HG02938 (cell line): ENCODE data around the gene SAMD14.

Source experiments
- ATAC-seq: cut with Tn5 transposase; IDR thresholded peaks from one replicate; pipeline ENCODE4 v1.9.1; 2021; ENCODE audit warnings: mild to moderate bottlenecking, moderate library complexity; ENCODE audit not compliant: unreplicated experiment

SAMD14 gene

DNA sequence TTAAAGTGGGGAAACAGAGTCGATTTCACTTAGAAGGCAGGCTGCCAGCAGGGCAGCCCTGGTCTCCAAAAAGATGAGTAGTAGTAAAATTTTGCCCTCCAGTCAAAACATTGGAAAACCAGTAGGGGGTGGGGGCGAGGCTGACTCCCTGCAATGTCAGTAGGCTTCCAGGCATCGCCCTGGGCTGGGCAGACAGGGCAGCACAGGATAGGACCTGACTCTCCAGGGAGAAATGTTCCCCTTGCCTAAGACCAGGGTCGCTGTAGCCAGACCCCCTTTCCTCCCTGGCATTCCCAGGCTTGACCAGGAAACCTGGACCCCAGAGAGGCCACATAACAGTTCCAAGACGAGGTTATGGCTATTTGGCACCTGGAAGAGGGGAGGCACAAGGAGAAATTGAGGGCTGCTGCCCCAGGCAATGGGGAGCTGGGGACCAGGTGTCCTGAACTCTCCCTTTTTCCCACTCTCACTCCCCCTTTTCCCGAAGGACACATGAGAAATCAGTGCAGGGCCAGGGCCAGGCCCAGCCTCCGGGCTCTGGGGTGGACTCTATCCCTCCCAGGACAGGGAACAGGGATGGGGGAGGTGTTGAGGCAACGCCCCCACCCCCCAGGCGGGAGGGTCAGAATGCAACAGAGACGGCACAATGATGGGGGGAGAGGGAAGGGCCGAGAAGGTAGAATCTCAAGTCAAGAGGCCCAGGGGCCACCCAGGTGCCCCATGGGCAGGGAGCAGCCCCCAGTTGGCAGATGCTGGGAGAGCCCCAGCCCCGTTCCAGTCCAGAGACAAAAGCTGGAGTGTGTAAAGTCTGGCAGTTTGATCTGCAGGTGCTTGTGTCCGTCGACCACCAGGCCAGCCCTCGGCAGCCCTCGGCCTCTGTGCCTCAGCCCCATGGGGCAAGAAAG lies 4.5 kb upstream of the SAMD14 start:
- ATAC-seq: no peak

DNA sequence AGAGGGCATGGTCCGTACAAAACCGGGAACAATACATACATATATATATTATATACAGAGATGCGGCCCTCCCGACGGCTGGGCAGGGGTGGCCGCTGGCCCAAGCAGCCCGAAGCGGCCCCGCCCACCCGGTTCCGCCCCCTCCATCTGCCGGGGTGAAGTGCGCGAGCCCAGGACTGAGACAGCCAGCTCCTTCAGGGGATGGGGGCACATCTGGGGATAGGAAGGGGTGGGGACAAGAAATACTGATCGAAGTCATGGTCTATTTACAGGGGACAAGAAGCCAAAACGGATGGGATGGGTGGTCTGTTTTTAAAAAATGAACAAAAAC lies 3.8 kb upstream of the SAMD14 start:
- no peak for ATAC-seq

DNA sequence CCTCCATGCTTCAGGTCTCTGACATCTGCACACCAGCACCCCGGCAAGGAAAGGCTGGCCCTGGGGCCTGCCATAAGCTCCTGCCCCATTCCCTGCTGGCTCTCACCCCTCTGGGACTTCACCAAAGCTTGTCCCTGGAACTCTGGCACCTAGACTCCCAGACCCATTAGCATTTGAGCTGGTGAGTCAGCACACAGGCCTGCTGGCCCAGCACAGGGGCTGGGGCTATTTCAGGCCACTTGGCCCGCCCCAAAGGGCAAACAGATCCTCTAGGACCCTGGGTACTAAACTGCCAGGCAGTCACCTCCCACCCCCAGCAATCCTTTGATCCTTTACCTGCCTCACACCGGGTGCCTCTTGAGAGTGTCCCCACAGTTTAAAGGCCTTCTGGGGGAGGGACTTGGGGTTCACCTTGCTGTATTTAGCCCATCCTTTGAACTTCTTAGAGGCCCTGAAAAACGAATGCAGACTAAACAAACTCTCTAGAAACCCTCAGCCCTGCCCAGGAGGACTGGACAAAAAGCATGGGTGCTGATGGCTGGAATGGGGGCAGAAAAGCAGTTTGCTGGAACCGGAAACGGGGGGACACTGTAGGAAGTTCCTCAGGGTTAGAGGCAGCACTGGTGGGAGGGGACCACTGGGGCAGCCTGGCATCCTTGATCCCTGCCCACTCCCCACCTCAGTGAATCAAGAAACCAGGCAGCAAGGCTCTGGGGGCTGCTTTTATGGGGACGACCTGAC lies 3.2 kb upstream of the SAMD14 start:
- no peak for ATAC-seq

DNA sequence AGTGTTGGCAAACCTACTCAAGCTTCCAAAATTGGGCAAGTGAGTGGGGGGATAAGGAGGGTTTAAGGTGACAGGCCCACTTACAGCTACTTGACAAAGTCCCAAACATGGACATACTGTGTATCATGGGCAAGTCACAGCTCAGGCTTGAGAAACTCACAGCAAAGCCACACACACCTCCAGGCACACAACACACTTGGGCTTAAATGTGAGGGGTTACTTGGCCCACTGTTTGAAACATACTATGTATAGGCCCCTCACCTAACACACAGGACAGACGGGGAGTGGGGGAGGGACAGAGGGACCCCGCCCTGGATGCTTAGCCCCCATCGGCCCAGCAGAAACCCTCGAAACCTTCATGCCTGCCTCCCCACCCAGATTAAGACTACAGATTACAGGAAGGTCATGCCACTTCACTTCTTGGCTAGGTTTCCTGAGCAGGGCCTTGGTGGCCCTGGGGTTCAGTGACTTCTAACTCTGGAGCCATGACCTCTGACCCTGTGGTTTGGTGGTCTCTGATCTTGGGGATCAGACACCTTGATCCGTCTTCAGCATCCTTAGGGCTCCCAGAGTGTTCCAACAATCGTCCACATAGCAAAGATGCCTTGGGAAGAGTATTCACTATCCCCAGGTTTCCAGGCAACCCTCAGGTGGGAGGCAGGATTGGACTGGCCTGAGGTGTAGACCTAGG lies 2.3 kb upstream of the SAMD14 start:
- no peak for ATAC-seq

DNA sequence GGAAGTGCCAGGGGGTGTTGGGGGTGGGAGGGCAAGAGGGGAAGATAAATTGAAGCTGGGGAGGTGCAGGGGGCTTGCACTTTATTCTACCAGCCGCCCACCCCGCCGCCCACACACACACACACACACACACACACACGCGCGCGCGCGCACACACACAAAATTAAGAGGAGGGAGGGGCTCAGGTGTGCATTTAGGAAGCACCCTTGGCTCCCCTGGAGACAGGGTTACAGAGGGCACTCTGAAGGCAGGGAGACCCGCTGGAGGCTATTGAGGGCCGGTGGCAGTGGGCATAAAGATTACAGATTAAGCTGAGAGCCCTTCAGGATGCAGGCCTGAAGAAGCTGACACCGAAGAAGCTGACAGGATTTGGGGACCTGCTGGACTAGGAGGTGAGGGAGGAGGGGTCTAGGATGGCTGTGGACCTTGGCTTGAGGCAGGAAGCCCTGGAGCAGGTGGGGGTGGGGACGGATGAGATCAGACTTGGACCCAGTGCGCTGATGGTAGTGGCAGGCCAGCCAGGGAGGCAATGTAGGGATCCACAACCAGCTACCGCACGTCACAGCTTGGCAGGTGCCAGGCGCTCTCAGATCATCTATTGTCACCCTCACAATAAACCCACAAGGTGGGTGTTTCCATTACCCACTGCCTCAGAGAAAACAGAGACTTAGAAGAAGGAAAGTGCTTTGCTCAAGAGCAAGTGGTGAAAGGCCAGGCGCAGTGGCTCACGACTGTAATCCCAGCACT lies 772 bp upstream of the SAMD14 start:
- no peak for ATAC-seq

DNA sequence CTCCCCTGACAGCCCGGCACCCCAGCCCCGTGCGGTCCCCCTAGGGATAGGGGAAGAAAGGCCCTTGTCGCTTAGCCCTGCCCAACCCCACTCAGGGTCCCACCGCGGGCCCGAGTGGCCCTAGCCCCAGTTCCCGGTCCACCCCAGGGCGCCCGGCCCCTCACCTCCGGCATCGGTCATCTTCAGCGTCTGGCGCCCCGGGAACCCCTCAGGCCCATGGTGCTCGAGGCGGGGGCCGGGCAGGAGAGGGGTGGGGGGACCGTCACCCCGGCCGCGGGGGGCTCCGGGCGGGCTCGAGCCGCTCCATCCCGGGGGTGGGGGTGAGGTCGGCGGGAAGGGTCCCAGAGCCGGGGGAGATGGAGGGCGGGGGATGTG lies 620 bp downstream of the SAMD14 start:
- ATAC-seq: no peak

DNA sequence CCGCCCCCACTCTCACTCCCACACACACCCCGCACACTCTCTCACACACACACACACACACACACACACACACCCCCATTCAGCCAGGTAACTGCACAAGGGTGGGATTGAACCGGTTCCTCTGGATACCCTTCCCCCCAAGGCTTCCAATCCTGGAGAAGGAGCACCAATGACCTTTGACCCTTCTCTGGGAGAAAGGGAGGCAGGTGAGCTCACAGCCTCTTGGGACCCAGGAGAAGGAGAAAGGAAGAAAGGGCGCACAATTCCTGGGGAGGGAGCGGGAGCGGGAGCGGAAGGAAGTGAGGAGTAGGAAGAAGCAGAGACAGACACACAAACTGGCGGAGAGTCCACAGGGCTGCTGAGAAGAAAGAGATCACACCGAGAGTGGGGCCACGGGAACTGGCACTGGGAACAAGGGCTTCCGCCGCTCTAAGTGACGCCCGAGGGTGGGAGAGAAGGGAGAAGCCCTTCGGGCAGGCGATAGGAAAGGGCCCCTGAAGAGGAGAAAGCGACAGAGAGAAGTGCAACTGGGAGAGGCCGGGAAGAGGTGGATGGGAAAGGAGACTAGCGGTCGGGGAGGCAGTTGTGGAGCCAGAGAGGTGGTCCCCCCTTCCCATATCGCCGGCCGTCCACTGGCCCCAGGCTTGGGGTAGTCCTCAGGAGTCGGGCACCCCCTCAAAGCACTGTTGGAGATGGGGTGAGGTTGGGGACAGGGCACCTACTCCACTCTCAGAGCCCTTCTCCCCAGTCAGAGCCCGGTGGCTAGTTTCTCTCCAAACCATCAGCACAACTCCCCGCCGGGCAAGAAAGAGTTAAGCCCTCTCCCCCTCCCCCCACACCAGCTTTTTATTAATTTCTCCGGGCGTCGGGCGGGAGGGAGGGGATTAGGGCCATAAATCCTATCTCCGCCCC lies 1.3 kb downstream of the SAMD14 start:
- ATAC-seq: no peak

DNA sequence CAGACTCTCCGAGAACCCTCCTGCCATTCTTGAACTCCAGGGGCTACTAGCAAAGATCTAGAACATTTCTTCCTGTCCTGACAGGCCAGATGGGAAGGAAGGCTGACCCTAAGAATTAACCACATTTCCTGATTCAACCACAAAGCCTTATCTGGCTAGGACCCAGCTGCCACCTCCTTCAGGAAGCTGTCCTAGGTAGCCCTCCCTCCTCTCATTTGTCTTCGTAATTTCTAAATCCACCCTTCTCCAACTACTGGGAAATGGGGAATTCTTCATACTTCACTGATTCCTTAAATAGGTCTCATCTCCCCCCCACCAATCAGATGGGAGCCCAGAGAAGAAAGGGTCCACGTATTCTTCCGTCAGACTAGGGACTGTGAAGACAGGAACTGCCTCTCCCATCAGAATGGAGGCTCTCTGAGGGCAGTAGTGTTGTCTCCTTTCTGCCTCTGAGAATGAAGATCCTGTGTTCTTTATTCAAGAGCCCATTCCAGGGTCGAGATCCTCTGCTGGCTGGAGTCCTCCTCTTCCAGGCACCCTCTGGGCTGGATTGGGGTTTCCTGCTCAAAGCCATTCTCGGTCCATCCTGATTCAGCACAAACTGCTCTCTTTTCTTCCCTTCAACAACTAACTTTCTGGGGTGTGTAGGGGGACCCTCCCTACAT lies 2.1 kb downstream of the SAMD14 start:
- ATAC-seq: no peak

DNA sequence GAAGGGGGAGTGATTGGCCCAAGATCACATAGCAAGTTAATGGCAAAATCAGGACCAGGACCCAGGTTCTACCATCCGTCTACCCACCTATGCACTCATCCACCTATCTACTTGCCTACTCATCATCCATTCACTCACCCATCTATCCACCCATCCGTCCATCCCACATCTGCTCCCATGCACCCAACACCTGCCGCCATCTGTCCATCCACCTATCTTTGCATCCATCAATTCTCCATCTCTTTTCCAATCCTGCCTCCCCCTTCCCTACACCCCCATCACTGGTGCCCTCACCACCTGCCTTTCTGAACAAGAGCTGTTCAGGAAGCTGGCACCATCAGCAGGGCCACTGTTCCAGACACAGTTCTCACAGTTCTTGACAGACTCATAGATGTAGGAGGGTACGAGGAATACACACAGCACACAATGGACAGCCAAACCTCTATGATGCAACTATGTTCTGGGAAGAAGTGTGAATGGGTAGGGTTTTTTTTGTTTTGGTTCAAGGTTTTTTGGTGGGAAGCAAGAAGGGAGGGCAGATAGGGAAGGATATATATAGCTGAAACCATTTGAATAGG lies 4.5 kb downstream of the SAMD14 start:
- no peak for ATAC-seq

DNA sequence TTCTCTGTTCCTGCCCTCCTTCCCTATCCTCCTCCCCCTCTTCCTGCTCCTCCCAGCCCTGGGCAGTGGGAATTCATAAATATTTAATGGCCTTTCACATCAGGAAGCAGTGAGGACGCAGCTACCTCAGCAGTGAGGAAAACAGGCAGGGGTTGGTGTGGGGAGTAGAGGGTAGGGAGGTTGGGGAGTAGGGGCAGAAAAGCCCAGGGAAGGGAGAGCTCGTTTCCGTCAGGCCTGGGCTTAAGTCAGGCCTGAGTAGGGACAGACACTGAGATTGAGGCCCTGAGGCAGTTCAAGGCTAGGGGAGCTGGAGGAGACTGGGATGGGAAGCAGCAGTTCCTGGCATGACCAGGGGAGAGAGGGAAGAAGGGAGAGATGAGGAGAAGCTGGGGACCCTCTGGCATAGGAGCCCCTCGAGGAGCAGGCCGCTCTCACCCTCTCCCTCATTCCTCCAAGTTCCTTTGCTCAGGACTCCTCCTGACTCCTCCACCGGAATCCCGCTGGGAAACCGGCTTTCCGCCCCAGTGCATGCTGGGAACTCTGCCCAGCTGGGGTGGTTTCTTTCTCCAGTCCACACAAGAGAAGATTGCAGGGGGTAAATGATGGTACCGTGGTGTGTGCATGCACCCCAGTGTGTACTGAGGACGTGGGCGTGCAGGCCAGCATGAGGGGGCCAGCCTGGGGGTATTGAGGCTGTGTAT lies 6.2 kb downstream of the SAMD14 start:
- no peak for ATAC-seq

DNA sequence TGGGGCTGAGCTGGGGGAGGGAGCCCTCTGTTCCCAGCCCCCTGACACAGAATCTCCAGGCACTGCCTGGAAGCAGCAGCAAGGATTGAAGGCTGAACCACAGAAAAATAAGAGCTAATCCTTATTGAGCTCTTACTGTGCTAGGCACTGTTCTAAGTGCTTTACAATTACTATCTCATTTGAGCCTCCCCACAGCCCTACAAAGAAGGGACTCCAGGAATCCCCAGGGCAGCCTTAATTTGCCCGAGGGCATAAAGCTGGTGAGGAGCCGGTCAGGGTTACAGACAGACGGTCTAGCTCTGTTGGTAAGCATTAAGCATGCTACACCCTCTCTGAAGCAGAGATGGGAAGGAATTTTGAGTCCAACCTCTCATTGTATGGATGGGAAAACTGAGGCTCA lies 7.0 kb downstream of the SAMD14 start:
- ATAC-seq: no peak

DNA sequence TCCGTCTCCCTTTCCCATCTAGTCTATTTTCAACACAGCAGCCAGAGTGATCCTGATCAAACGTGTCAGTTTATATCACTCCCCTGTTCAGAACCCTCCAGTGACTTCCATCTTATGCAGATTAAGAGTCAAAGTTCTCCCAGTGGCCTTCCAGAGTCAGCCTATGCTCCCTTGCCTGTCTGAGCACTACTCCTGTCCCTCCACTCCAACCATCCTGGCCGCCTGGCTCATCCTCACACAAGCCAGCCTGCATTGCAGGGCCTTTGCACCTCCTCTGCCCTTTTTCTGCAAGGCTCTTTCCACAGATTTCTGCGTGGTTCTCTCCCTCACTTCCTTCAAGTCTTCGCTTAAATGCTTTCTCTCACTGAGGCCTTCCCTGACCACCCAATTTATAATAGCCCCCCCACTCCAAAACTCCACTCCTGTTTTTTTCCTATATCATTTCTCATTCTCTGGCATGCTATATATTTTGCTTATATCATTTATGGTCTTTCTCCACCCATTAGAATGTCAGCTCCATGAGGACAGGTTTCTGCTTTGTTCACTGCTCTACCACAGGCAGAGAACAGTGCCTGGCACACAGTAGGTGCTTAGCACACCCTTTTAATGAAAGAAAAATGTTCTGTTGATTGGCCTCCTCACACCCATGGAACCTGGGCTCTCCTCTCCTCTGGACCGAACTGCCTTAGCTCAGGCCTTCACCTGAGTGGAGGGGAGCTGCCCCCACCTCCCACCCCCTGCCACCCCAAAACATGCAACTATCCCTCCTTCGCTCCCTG lies 9.3 kb downstream of the SAMD14 start:
- ATAC-seq: no peak

DNA sequence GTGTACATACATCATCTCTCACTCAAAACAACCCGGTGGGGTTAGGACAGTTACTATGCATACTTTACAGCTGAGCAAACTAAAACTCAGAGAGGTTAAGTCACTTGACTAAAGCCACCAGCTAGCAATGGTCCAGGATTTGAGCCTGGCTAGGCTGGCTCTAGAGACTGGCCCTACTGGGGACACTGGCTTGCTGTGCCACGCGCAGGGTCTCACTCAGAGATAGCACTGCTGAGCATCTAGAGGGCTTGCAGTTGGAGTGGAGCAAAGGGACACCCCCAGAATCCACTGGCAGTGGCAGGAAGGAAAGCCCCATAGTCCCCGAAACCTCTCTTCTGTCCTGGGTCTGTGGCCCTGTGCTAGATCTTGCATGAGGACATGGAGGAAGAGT lies 11.1 kb downstream of the SAMD14 start:
- no peak for ATAC-seq

DNA sequence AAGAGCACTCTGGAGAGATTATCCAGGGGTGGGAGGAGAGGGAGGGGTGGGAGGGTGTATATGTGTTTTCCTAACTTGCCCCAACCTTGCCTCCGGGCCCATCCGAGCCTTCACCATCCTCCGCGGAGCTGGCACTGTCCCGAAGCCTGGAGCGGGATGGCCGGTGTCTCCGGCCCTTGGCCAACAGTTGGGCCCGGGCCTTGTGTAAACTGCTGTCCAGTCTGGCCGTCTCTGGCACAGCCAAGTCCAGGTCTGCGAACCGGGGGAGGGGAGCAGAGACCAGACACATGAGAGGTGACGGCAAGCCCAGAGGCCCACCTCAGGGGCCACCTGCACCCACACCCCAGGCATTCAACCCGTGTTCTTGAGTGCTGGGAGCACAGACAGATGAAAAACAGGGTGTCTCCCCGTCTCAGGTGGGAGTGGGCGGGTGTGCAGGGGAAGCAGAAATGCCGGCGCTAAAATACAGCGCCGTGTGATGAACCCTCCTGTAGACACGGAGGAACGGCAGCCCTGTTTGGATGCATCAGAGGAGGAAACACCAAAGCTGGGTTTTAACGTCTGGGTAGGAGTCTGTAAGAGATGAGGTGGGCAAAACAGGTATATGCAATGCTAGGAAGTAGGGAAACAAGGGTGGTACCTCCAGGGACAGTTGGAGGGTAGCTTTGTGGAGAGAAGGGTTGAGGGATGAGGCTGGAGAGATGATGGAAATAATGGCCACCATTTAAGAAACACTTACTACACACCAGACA lies 11.7 kb downstream of the SAMD14 start:
- no peak for ATAC-seq

DNA sequence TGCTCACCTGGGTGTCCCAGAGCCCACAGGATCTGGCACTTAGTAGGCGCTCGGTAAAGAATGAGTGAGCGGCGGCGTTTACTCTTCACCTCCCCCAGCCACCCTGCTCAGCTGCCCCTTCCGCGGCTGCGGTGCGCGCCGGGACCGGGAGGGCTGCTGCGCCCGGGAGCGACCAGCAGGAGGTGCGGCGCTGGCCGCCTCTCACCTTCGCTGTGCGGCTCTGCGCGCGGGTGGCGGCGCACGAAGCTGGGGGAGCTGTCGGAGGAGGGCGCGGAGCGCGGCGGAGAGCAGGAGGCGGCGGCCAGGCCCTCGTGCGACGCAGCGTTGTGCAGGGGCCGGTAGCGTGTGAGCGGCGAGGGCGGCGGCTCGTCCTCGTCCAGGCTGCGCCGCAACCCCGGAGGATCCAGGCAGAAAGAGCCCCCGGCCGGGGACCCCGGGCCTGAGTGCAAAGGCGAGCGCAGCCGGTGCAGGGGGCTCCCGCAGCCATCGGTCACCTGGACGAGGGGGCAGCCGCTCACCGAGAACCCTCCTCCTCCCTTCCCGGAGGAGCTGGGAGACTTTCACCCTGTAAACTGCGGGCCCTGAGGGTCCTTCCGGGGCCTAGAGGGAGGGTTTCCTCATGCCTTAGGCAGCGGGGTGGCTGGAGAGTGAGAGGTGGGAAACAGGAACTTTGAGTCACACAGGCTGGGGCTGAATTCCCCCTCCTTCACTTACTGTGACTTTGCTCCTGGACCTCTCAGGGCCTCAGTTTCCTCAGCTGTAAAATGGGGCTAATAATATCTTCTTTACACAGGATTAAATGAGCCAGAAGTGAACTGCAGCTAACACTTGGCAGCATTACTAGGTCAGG lies 12.5 kb downstream of the SAMD14 start:
- no peak for ATAC-seq

DNA sequence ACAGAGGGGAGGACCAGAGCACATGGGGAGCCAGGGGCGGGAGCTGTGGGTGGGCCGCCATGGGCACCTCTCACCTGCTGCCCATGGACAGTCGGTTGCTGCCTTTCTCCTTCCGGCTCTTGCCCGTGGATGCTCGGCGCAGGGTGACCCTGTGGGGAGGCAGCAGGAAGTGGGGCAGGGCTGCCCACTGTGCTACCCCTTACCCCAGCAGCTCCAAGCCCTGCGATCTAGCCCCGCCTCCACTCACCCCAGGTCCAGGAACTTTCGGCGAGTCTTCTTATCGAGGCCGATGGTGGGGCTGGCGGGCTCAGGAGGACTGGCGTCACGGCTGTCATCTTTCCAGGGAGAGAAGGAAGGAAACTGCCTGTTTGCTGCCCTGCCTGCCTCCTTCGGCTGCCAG lies 14.2 kb downstream of the SAMD14 start:
- ATAC-seq: no peak
